ENCODE results near the gene NTF4. TPM values are rescaled to one million over a fixed set of nuclear protein-coding genes. Genes with fewer than 3 reads are reported as not detected.

The NTF4 gene
- polyA plus RNA-seq, 2 of the 4 experiments (the other 2 are of a cell fraction): 0.37 to 1.0 TPM

- TF ChIP-seq RAD21 (conservative IDR thresholded peaks at IDR 0.05 in 1 of 2, IDR thresholded peaks at IDR 0.05 in 1 of 2) (no peak), POLR2A (IDR thresholded peaks at IDR 0.05; ENCODE audit: low read length) (no peak), HEYL (CRISPR knock-in tag; IDR thresholded peaks at IDR 0.05) (no peak)
Measured at GRCh38 chr19:49016067-49016839, 48.4 kb downstream of the NTF4 start (continued).

GRCh38 chr19:49014870-49015255 lies 49.8 kb downstream of the NTF4 start:
- FAIRE-seq: no peak
- ATAC-seq: no peak
- no peak for DNase-seq (ENCODE audit: low read depth in 1 of 2, low spot score in 1 of 2)
- no peak overlapping the region for H3K4me2 ChIP-seq
- H3K4me1 ChIP-seq: peaks cover 14% of the 10 kb centered on the region; the same call in 2 of the 3 replicates
- ChIA-PET POLR2A (no interaction called here), CTCF (interaction anchor here (1.5 to 21.8 kb wide), 4 partner anchors 19 to 60 kb away, joined by 3 to 408 read pairs (median 8); partner anchors contain the start of genes GYS1 and RUVBL2)
- no peak overlapping the region for H3K4me3 ChIP-seq
- H3K9me3 ChIP-seq: no peaks in the 10 kb centered on the region
- WGBS (ENCODE audit: missing lambda C conversion rate): 88% methylated on average over 18 of the region's 18 CpGs
- no peak overlapping the region for H3K27ac ChIP-seq
- no peak for TF ChIP-seq MAX (IDR thresholded peaks at IDR 0.05)
- no peak for TF ChIP-seq CEBPB (IDR thresholded peaks at IDR 0.05)
- TF ChIP-seq HOXA7 (CRISPR knock-in tag; IDR thresholded peaks at IDR 0.05): no peak
- TF ChIP-seq EHF (CRISPR knock-in tag; IDR thresholded peaks at IDR 0.05): no peak
- TF ChIP-seq NR3C1 (IDR thresholded peaks at IDR 0.05): no peak
- TF ChIP-seq TP53 (CRISPR knock-in tag; IDR thresholded peaks at IDR 0.05): no peak
- TF ChIP-seq SMC3 (IDR thresholded peaks at IDR 0.05): no peak
- no peak for TF ChIP-seq FOSL2 (IDR thresholded peaks at IDR 0.05)
- no peak for TF ChIP-seq FOSL2 (CRISPR knock-in tag; IDR thresholded peaks at IDR 0.05)

GRCh38 chr19:49014123-49014869 lies 50.3 kb downstream of the NTF4 start:
- ChIA-PET POLR2A (no interaction called here), CTCF (interaction anchor here (1.2 to 21.8 kb wide), 8 partner anchors 10 to 74 kb away, joined by 3 to 408 read pairs (median 4); partner anchors contain the start of genes GYS1 and RUVBL2)
- ATAC-seq (no peak), FAIRE-seq (no peak), DNase-seq (ENCODE audit: low read depth in 1 of 2, low spot score in 1 of 2) (no peak)
- 92% methylated on average over 32 of the region's 32 CpGs for WGBS (ENCODE audit: missing lambda C conversion rate)
- Histone ChIP-seq H3K4me3 (no peak overlapping the region), H3K4me2 (no peak overlapping the region), H3K27ac (no peak overlapping the region), H3K4me1 (peaks cover 10% of the 10 kb centered on the region; the same call in 2 of the 3 replicates), H3K9me3 (no peaks in the 10 kb centered on the region)
- TF ChIP-seq MAX (IDR thresholded peaks at IDR 0.05) (no peak), CBX2 (IDR thresholded peaks at IDR 0.05; ENCODE audit: borderline replicate concordance, low read depth) (no peak), USF2 (IDR thresholded peaks at IDR 0.05) (no peak)

- Histone ChIP-seq H3K4me1 (no peaks in the 10 kb centered on the region), H3K27ac (no peak overlapping the region), H3K4me2 (no peak overlapping the region), H3K4me3 (no peak overlapping the region), H3K9me3 (no peaks in the 10 kb centered on the region)
- ChIA-PET POLR2A (no interaction called here), CTCF (interaction anchor here (1.5 to 21.8 kb wide), 2 partner anchors 16 to 40 kb away, joined by 3 to 408 read pairs; partner anchors contain the start of genes GYS1 and RUVBL2)
- no peak for ATAC-seq
- WGBS (ENCODE audit: missing lambda C conversion rate): 89% methylated on average over 17 of the region's 17 CpGs
- DNase-seq (ENCODE audit: low read depth in 1 of 2, low spot score in 1 of 2): no peak
- TF ChIP-seq MAX (IDR thresholded peaks at IDR 0.05) (no peak), HES2 (IDR thresholded peaks at IDR 0.05) (no peak)
- no peak for FAIRE-seq
Measured at GRCh38 chr19:49011194-49011593, 53.4 kb downstream of the NTF4 start.

Small RNAs within 50 kb of the gene (small RNA-seq; reads per million reads assigned to genes)
- gene RN7SL708P: 0 reads per million in 6 experiments

Other genes starting within 250 kb of the NTF4 start
- gene HSD17B14, start 228.3 kb downstream of the NTF4 start, polyA plus RNA-seq (2011; rRNA removed): 8.1 and 11.1 TPM in 2 replicates
- 10.6 to 20.9 TPM (median 19.5 TPM) in 3 replicates for gene HSD17B14, start 228.3 kb downstream of the NTF4 start, polyA plus RNA-seq (2017; fragmentation: RNase III; extraction: RNeasy Plus Mini Kit Qiagen cat#74134 plus additional on column Dnase treatment)
- gene PLEKHA4, start 196.2 kb downstream of the NTF4 start, polyA plus RNA-seq (2011; rRNA removed): 0.34 and 0.42 TPM in 2 replicates
- gene PLEKHA4, start 196.2 kb downstream of the NTF4 start, polyA plus RNA-seq (2017; fragmentation: RNase III; extraction: RNeasy Plus Mini Kit Qiagen cat#74134 plus additional on column Dnase treatment): 0.46 to 0.78 TPM (median 0.47 TPM) in 3 replicates
- gene PPP1R15A, start 192.4 kb downstream of the NTF4 start, polyA plus RNA-seq (2011; rRNA removed): 49.0 and 74.2 TPM in 2 replicates
- 28.1 to 29.7 TPM (median 29.2 TPM) in 3 replicates for gene PPP1R15A, start 192.4 kb downstream of the NTF4 start, polyA plus RNA-seq (2017; fragmentation: RNase III; extraction: RNeasy Plus Mini Kit Qiagen cat#74134 plus additional on column Dnase treatment)
- not detected in 2 replicates for gene TULP2, start 166.1 kb downstream of the NTF4 start, polyA plus RNA-seq (2011; rRNA removed)
- not detected in 3 replicates for gene TULP2, start 166.1 kb downstream of the NTF4 start, polyA plus RNA-seq (2017; fragmentation: RNase III; extraction: RNeasy Plus Mini Kit Qiagen cat#74134 plus additional on column Dnase treatment)
- 58.5 and 79.5 TPM in 2 replicates for gene NUCB1, start 164.5 kb downstream of the NTF4 start, polyA plus RNA-seq (2011; rRNA removed)
- gene NUCB1, start 164.5 kb downstream of the NTF4 start, polyA plus RNA-seq (2017; fragmentation: RNase III; extraction: RNeasy Plus Mini Kit Qiagen cat#74134 plus additional on column Dnase treatment): 154 to 182 TPM (median 174 TPM) in 3 replicates
- 0.60 and 0.78 TPM in 2 replicates for gene DHDH, start 131.1 kb downstream of the NTF4 start, polyA plus RNA-seq (2011; rRNA removed)
- gene DHDH, start 131.1 kb downstream of the NTF4 start, polyA plus RNA-seq (2017; fragmentation: RNase III; extraction: RNeasy Plus Mini Kit Qiagen cat#74134 plus additional on column Dnase treatment): 1.1 to 1.2 TPM (median 1.2 TPM) in 3 replicates
- 120 and 134 TPM in 2 replicates for gene BAX, start 109.9 kb downstream of the NTF4 start, polyA plus RNA-seq (2011; rRNA removed)
- gene BAX, start 109.9 kb downstream of the NTF4 start, polyA plus RNA-seq (2017; fragmentation: RNase III; extraction: RNeasy Plus Mini Kit Qiagen cat#74134 plus additional on column Dnase treatment): 265 to 299 TPM (median 284 TPM) in 3 replicates
- gene FTL, start 99.5 kb downstream of the NTF4 start, polyA plus RNA-seq (2011; rRNA removed): 4,743 and 7,067 TPM in 2 replicates
- 12,141 to 13,930 TPM (median 13,921 TPM) in 3 replicates for gene FTL, start 99.5 kb downstream of the NTF4 start, polyA plus RNA-seq (2017; fragmentation: RNase III; extraction: RNeasy Plus Mini Kit Qiagen cat#74134 plus additional on column Dnase treatment)
- 10.3 and 16.4 TPM in 2 replicates for gene GYS1, start 71.5 kb downstream of the NTF4 start, polyA plus RNA-seq (2011; rRNA removed)
- gene GYS1, start 71.5 kb downstream of the NTF4 start, polyA plus RNA-seq (2017; fragmentation: RNase III; extraction: RNeasy Plus Mini Kit Qiagen cat#74134 plus additional on column Dnase treatment): 23.8 to 25.0 TPM (median 24.8 TPM) in 3 replicates
- gene RUVBL2, start 70.9 kb downstream of the NTF4 start, polyA plus RNA-seq (2011; rRNA removed): 146 and 186 TPM in 2 replicates
- 213 to 274 TPM (median 225 TPM) in 3 replicates for gene RUVBL2, start 70.9 kb downstream of the NTF4 start, polyA plus RNA-seq (2017; fragmentation: RNase III; extraction: RNeasy Plus Mini Kit Qiagen cat#74134 plus additional on column Dnase treatment)
- not detected in 2 replicates for gene LHB, start 47.7 kb downstream of the NTF4 start, polyA plus RNA-seq (2011; rRNA removed)
- 0.22 TPM in 1 of 3 replicates, not detected in the others for gene LHB, start 47.7 kb downstream of the NTF4 start, polyA plus RNA-seq (2017; fragmentation: RNase III; extraction: RNeasy Plus Mini Kit Qiagen cat#74134 plus additional on column Dnase treatment)
- gene CGB3, start 40.5 kb downstream of the NTF4 start, polyA plus RNA-seq (2011; rRNA removed): not detected in 2 replicates
- 0.13 to 0.28 TPM in 2 of 3 replicates, not detected in the other for gene CGB3, start 40.5 kb downstream of the NTF4 start, polyA plus RNA-seq (2017; fragmentation: RNase III; extraction: RNeasy Plus Mini Kit Qiagen cat#74134 plus additional on column Dnase treatment)
- gene CGB2, start 32.9 kb downstream of the NTF4 start, polyA plus RNA-seq (2011; rRNA removed): not detected in 2 replicates
- gene CGB2, start 32.9 kb downstream of the NTF4 start, polyA plus RNA-seq (2017; fragmentation: RNase III; extraction: RNeasy Plus Mini Kit Qiagen cat#74134 plus additional on column Dnase treatment): not detected in 3 replicates
- not detected in 2 replicates for gene CGB1, start 27.9 kb downstream of the NTF4 start, polyA plus RNA-seq (2011; rRNA removed)
- gene CGB1, start 27.9 kb downstream of the NTF4 start, polyA plus RNA-seq (2017; fragmentation: RNase III; extraction: RNeasy Plus Mini Kit Qiagen cat#74134 plus additional on column Dnase treatment): 0.13 TPM in 1 of 3 replicates, not detected in the others
- gene CGB5, start 21.0 kb downstream of the NTF4 start, polyA plus RNA-seq (2011; rRNA removed): 0.15 and 0.23 TPM in 2 replicates
- 0.53 to 0.94 TPM (median 0.71 TPM) in 3 replicates for gene CGB5, start 21.0 kb downstream of the NTF4 start, polyA plus RNA-seq (2017; fragmentation: RNase III; extraction: RNeasy Plus Mini Kit Qiagen cat#74134 plus additional on column Dnase treatment)
- gene CGB8, start 15.7 kb downstream of the NTF4 start, polyA plus RNA-seq (2011; rRNA removed): 0.63 and 0.95 TPM in 2 replicates
- 2.0 to 2.7 TPM (median 2.4 TPM) in 3 replicates for gene CGB8, start 15.7 kb downstream of the NTF4 start, polyA plus RNA-seq (2017; fragmentation: RNase III; extraction: RNeasy Plus Mini Kit Qiagen cat#74134 plus additional on column Dnase treatment)
- gene CGB7, start 7.1 kb downstream of the NTF4 start, polyA plus RNA-seq (2011; rRNA removed): 0.34 and 0.56 TPM in 2 replicates
- 0.63 to 0.88 TPM (median 0.79 TPM) in 3 replicates for gene CGB7, start 7.1 kb downstream of the NTF4 start, polyA plus RNA-seq (2017; fragmentation: RNase III; extraction: RNeasy Plus Mini Kit Qiagen cat#74134 plus additional on column Dnase treatment)
- gene KCNA7, start 7.9 kb upstream of the NTF4 start, polyA plus RNA-seq (2011; rRNA removed): not detected in 2 replicates
- gene KCNA7, start 7.9 kb upstream of the NTF4 start, polyA plus RNA-seq (2017; fragmentation: RNase III; extraction: RNeasy Plus Mini Kit Qiagen cat#74134 plus additional on column Dnase treatment): not detected in 3 replicates
- 214 and 220 TPM in 2 replicates for gene SNRNP70, start 20.6 kb upstream of the NTF4 start, polyA plus RNA-seq (2011; rRNA removed)
- 338 to 350 TPM (median 342 TPM) in 3 replicates for gene SNRNP70, start 20.6 kb upstream of the NTF4 start, polyA plus RNA-seq (2017; fragmentation: RNase III; extraction: RNeasy Plus Mini Kit Qiagen cat#74134 plus additional on column Dnase treatment)
- gene LIN7B, start 49.6 kb upstream of the NTF4 start, polyA plus RNA-seq (2011; rRNA removed): 4.6 and 5.4 TPM in 2 replicates
- 7.1 to 8.3 TPM (median 8.0 TPM) in 3 replicates for gene LIN7B, start 49.6 kb upstream of the NTF4 start, polyA plus RNA-seq (2017; fragmentation: RNase III; extraction: RNeasy Plus Mini Kit Qiagen cat#74134 plus additional on column Dnase treatment)
- 1.4 and 1.8 TPM in 2 replicates for gene C19orf73, start 54.3 kb upstream of the NTF4 start, polyA plus RNA-seq (2011; rRNA removed)
- 1.7 to 2.2 TPM (median 1.7 TPM) in 3 replicates for gene C19orf73, start 54.3 kb upstream of the NTF4 start, polyA plus RNA-seq (2017; fragmentation: RNase III; extraction: RNeasy Plus Mini Kit Qiagen cat#74134 plus additional on column Dnase treatment)
- gene PPFIA3, start 54.7 kb upstream of the NTF4 start, polyA plus RNA-seq (2011; rRNA removed): 2.5 and 3.2 TPM in 2 replicates
- 6.5 to 8.0 TPM (median 7.3 TPM) in 3 replicates for gene PPFIA3, start 54.7 kb upstream of the NTF4 start, polyA plus RNA-seq (2017; fragmentation: RNase III; extraction: RNeasy Plus Mini Kit Qiagen cat#74134 plus additional on column Dnase treatment)
- gene HRC, start 90.6 kb upstream of the NTF4 start, polyA plus RNA-seq (2011; rRNA removed): 0.04 TPM in 1 of 2 replicates, not detected in the other
- 0.04 to 0.05 TPM in 2 of 3 replicates, not detected in the other for gene HRC, start 90.6 kb upstream of the NTF4 start, polyA plus RNA-seq (2017; fragmentation: RNase III; extraction: RNeasy Plus Mini Kit Qiagen cat#74134 plus additional on column Dnase treatment)
- 4.7 and 4.9 TPM in 2 replicates for gene TRPM4, start 93.0 kb upstream of the NTF4 start, polyA plus RNA-seq (2011; rRNA removed)
- gene TRPM4, start 93.0 kb upstream of the NTF4 start, polyA plus RNA-seq (2017; fragmentation: RNase III; extraction: RNeasy Plus Mini Kit Qiagen cat#74134 plus additional on column Dnase treatment): 8.4 to 9.4 TPM (median 9.1 TPM) in 3 replicates